Hepatocyte (in vitro differentiated cells): Measurements from ENCODE around the gene CALML3. TPM values are rescaled to one million over a fixed set of nuclear protein-coding genes. Genes with fewer than 3 reads are reported as not detected.

Experiments used
- DNase-seq: peaks from one replicate; pipeline ENCODE4 v3.0.0-alpha.2; 2016; ENCODE audit warnings: low spot score
- H2AFZ ChIP-seq: fragments of 200-600 bp; sonication (generic); 2 replicates; pipeline ENCODE4 v1.6.0; 2016; ENCODE audit warnings: antibody characterized with exemption, mild to moderate bottlenecking
- H3K27ac ChIP-seq: fragments of 200-600 bp; sonication (generic); 2 replicates; pipeline ENCODE4 v1.5.1; 2016; ENCODE audit warnings: mild to moderate bottlenecking
- H3K27me3 ChIP-seq: fragments of 200-600 bp; sonication (generic); 2 replicates; pipeline ENCODE4 v1.6.1; 2016
- H3K36me3 ChIP-seq: fragments of 200-600 bp; sonication (generic); replicated peaks from 2 replicates; pipeline ENCODE4 v1.5.1; 2016; ENCODE audit warnings: low read depth; ENCODE audit not compliant: insufficient read depth
- H3K4me1 ChIP-seq: fragments of 200-600 bp; sonication (generic); 2 replicates; pipeline ENCODE4 v1.5.1; 2016; ENCODE audit warnings: mild to moderate bottlenecking, moderate library complexity; ENCODE audit not compliant: insufficient read depth
- H3K4me2 ChIP-seq: fragments of 200-600 bp; sonication (generic); 2 replicates; pipeline ENCODE4 v1.6.0; 2016
- H3K4me3 ChIP-seq: fragments of 200-600 bp; sonication (generic); 2 replicates; pipeline ENCODE4 v1.5.1; 2016; ENCODE audit warnings: mild to moderate bottlenecking
- H3K79me2 ChIP-seq: fragments of 200-600 bp; sonication (generic); 2 replicates; pipeline ENCODE4 v1.6.0; 2017; ENCODE audit warnings: mild to moderate bottlenecking
- H3K9me2 ChIP-seq: fragments of 200-600 bp; sonication (generic); replicated peaks from 2 replicates; pipeline ENCODE4 v1.6.0; 2017; ENCODE audit warnings: mild to moderate bottlenecking; ENCODE audit not compliant: insufficient read depth
- H3K9me3 ChIP-seq: fragments of 200-600 bp; sonication (generic); 2 replicates; pipeline ENCODE4 v1.5.1; 2016; ENCODE audit warnings: low read depth, mild to moderate bottlenecking
- H4K20me1 ChIP-seq: fragments of 200-600 bp; sonication (generic); 2 replicates; pipeline ENCODE4 v1.6.0; 2016; ENCODE audit warnings: mild to moderate bottlenecking; ENCODE audit not compliant: insufficient read depth, poor library complexity, severe bottlenecking
- EZH2 ChIP-seq: fragments of 200-600 bp; sonication (generic); IDR thresholded peaks from 2 replicates; pipeline ENCODE4 v1.6.1; 2016; ENCODE audit warnings: antibody characterized with exemption, mild to moderate bottlenecking, borderline replicate concordance
- EZH2phosphoT487 ChIP-seq: fragments of 200-600 bp; sonication (generic); IDR thresholded peaks from one replicate; pipeline ENCODE4 v1.6.1; 2018; ENCODE audit warnings: antibody characterized with exemption, mild to moderate bottlenecking, low read depth, moderate library complexity; ENCODE audit not compliant: unreplicated experiment, severe bottlenecking
- WGBS: methylation state at CpG from one replicate; pipeline ENCODE4 v1.1.6; 2016; ENCODE audit warnings: low lambda C conversion rate; ENCODE audit errors: missing lambda C conversion rate; 5-methylcytosine and 5-hydroxymethylcytosine counted together
- polyA plus RNA-seq: library from polyadenylated mRNA; unstranded; fragments of >200 nt; fragmentation: Nextera tagmentation; extraction: Ambion mirVana; gene quantifications from 2 replicates; pipeline ENCODE4 v1.2.1, GENCODE V29; 2016
- total RNA-seq: library from RNA; depleted of rRNA; stranded (reverse); fragments of >200 nt; gene quantifications from 2 replicates; pipeline ENCODE4 v1.2.3, GENCODE V29; 2014
- TF ChIP-seq, protein P1 (sequence below): fragments of 200-600 bp; sonication (generic); IDR thresholded peaks from 2 replicates; pipeline ENCODE4 v1.5.1; 2016; ENCODE audit warnings: antibody characterized with exemption, mild to moderate bottlenecking; ENCODE audit not compliant: poor library complexity

CALML3 gene
- total and polyA plus RNA-seq, 2 experiments from 2014 or later: not detected

- H3K27me3 ChIP-seq: no peaks in the 10 kb centered on the region
- no peaks in the 10 kb centered on the region for H3K36me3 ChIP-seq
- 90% methylated on average over 7 of the region's 7 CpGs for WGBS
- H3K79me2 ChIP-seq: no peaks in the 10 kb centered on the region
- H4K20me1 ChIP-seq: no peaks in the 10 kb centered on the region
- H3K9me2 ChIP-seq: no peaks in the 10 kb centered on the region
- no peak overlapping the region for H3K4me3 ChIP-seq
- H3K9me3 ChIP-seq: no peaks in the 10 kb centered on the region
- no peak overlapping the region for H3K27ac ChIP-seq
- peaks cover 11% of the 10 kb centered on the region for H3K4me1 ChIP-seq
- no peak for DNase-seq
- H3K4me2 ChIP-seq: no peak overlapping the region
- no peak overlapping the region for H2AFZ ChIP-seq
- TF ChIP-seq, protein P1, sequence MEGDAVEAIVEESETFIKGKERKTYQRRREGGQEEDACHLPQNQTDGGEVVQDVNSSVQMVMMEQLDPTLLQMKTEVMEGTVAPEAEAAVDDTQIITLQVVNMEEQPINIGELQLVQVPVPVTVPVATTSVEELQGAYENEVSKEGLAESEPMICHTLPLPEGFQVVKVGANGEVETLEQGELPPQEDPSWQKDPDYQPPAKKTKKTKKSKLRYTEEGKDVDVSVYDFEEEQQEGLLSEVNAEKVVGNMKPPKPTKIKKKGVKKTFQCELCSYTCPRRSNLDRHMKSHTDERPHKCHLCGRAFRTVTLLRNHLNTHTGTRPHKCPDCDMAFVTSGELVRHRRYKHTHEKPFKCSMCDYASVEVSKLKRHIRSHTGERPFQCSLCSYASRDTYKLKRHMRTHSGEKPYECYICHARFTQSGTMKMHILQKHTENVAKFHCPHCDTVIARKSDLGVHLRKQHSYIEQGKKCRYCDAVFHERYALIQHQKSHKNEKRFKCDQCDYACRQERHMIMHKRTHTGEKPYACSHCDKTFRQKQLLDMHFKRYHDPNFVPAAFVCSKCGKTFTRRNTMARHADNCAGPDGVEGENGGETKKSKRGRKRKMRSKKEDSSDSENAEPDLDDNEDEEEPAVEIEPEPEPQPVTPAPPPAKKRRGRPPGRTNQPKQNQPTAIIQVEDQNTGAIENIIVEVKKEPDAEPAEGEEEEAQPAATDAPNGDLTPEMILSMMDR: no peak
- no peak for TF ChIP-seq EZH2
Observed at GRCh38 chr10:5500162-5500670, 24.5 kb upstream of the CALML3 start.

GRCh38 chr10:5500910-5501309, 23.9 kb upstream of the CALML3 start:
- H3K36me3 ChIP-seq: no peaks in the 10 kb centered on the region
- H3K4me3 ChIP-seq: no peak overlapping the region
- H3K27ac ChIP-seq: no peak overlapping the region
- H2AFZ ChIP-seq: no peak overlapping the region
- no peaks in the 10 kb centered on the region for H3K9me2 ChIP-seq
- H3K79me2 ChIP-seq: no peaks in the 10 kb centered on the region
- no peaks in the 10 kb centered on the region for H4K20me1 ChIP-seq
- 90% methylated on average over 5 of the region's 5 CpGs for WGBS
- TF ChIP-seq EZH2 (no peak), EZH2phosphoT487 (no peak)
- TF ChIP-seq, protein P1: no peak
- no peaks in the 10 kb centered on the region for H3K9me3 ChIP-seq
- peaks cover 6% of the 10 kb centered on the region for H3K4me1 ChIP-seq
- DNase-seq: no peak
- H3K27me3 ChIP-seq: no peaks in the 10 kb centered on the region
- no peak overlapping the region for H3K4me2 ChIP-seq

DNA sequence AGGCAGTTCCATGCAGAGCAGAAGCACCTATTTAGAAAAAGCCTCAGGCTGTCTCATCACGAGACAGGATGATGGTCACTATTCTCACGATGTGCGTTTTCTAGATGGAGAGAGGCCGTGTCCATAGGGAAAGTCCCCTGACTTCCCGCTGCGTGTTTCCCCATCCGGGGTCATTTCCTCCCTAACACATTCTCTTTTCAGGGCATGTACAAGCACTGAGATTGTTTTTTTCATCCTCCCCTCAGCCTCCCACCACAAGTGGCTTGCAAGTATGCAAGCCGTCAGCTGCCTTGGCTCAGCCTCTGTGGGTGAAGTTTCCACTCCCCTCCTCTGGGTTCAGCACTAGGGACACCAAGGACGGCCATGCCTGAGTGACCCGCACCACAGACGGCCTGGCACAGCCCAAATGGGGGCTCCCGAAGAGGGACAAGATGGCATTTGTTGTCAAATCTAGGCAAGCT, 22.7 kb upstream of the CALML3 start:
- 79% methylated on average over 12 of the region's 12 CpGs for WGBS

More for the DNA sequence above, 22.7 kb upstream of the CALML3 start:
- no peaks in the 10 kb centered on the region for H3K9me3 ChIP-seq
- H3K27me3 ChIP-seq: no peaks in the 10 kb centered on the region
- no peak overlapping the region for H2AFZ ChIP-seq
- no peak overlapping the region for H3K27ac ChIP-seq
- TF ChIP-seq, protein P1: no peak
- TF ChIP-seq EZH2phosphoT487: no peak
- no peak overlapping the region for H3K4me3 ChIP-seq
- no peaks in the 10 kb centered on the region for H3K9me2 ChIP-seq
- no peak overlapping the region for H3K4me2 ChIP-seq
- no peaks in the 10 kb centered on the region for H3K36me3 ChIP-seq
- no peaks in the 10 kb centered on the region for H3K79me2 ChIP-seq
- no peak for DNase-seq
- H4K20me1 ChIP-seq: no peaks in the 10 kb centered on the region
- H3K4me1 ChIP-seq: peaks cover 5% of the 10 kb centered on the region
